ENCODE results near the gene KIF21A. TPM values are rescaled to one million over a fixed set of nuclear protein-coding genes. Genes with fewer than 3 reads are reported as not detected.
A peak's percentile ranks its signal among the peaks of the same experiment; 100 is the strongest.

KIF21A gene
- total and polyA plus RNA-seq, 2 of the 13 experiments (the other 11 are each of a cell fraction or from before 2014, with no cell fraction given): 20.6 to 39.7 TPM

- no peak for TF ChIP-seq REST (IDR thresholded peaks at IDR 0.05; ENCODE audit: borderline replicate concordance in 1 of 2, low read depth in 1 of 2, low read length in 2 of 2)
- no peak for TF ChIP-seq ZNF496 (CRISPR knock-in tag; IDR thresholded peaks at IDR 0.05; ENCODE audit: insufficient replicate concordance)
- peak; percentile 35 to 61; a peak in 3 of 4 replicates for TF ChIP-seq MAFK (conservative IDR thresholded peaks at IDR 0.05 in 1 of 2, IDR thresholded peaks at IDR 0.05 in 1 of 2; ENCODE audit: low read length in 2 of 2)
- no peak for TF ChIP-seq EED (CRISPR knock-in tag; IDR thresholded peaks at IDR 0.05)
- TF ChIP-seq ZNF614 (CRISPR knock-in tag; IDR thresholded peaks at IDR 0.05; ENCODE audit: borderline replicate concordance): no peak
- no peak for TF ChIP-seq NFKB2 (CRISPR knock-in tag; IDR thresholded peaks at IDR 0.05; ENCODE audit: borderline replicate concordance)
- TF ChIP-seq NFE2L1 (CRISPR knock-in tag; IDR thresholded peaks at IDR 0.05; ENCODE audit: borderline replicate concordance): no peak
- TF ChIP-seq FOXA1 (IDR thresholded peaks at IDR 0.05): no peak
- TF ChIP-seq FOXA1 (CRISPR knock-in tag; IDR thresholded peaks at IDR 0.05): no peak; the same call in 1 of the 2 replicates
- TF ChIP-seq HNRNPL (IDR thresholded peaks at IDR 0.05; ENCODE audit: low read depth, low read length): no peak
- TF ChIP-seq ZNF383 (CRISPR knock-in tag; IDR thresholded peaks at IDR 0.05; ENCODE audit: borderline replicate concordance): no peak
- no peak for TF ChIP-seq ZNF543 (CRISPR knock-in tag; IDR thresholded peaks at IDR 0.05)
- no peak for TF ChIP-seq MAFG (CRISPR knock-in tag; IDR thresholded peaks at IDR 0.05)
- no peak for TF ChIP-seq SNAPC2 (CRISPR knock-in tag; IDR thresholded peaks at IDR 0.05)
- no peak for TF ChIP-seq ZFP41 (CRISPR knock-in tag; IDR thresholded peaks at IDR 0.05; ENCODE audit: borderline replicate concordance)
- no peak for TF ChIP-seq JUNB (CRISPR knock-in tag; IDR thresholded peaks at IDR 0.05; ENCODE audit: borderline replicate concordance)
- no peak for TF ChIP-seq NCOA1 (CRISPR knock-in tag; IDR thresholded peaks at IDR 0.05)
- 0 out of 2 replicates have a peak, but pooled peaks have one; percentile 52 for TF ChIP-seq ZNF878 (CRISPR knock-in tag; IDR thresholded peaks at IDR 0.05)
- TF ChIP-seq KLF12 (CRISPR knock-in tag; IDR thresholded peaks at IDR 0.05; ENCODE audit: borderline replicate concordance): 0 out of 2 replicates have a peak, but pooled peaks have one; percentile 4
- TF ChIP-seq ZNF264 (CRISPR knock-in tag; IDR thresholded peaks at IDR 0.05): no peak
- no peak; the same call in 1 of the 2 replicates for TF ChIP-seq UBTF (CRISPR knock-in tag; IDR thresholded peaks at IDR 0.05)
- TF ChIP-seq FOXO1 (CRISPR knock-in tag; IDR thresholded peaks at IDR 0.05): no peak
- TF ChIP-seq NRL (CRISPR knock-in tag; IDR thresholded peaks at IDR 0.05; ENCODE audit: borderline replicate concordance): peak; percentile 23; the same call in 1 of the 2 replicates
- TF ChIP-seq TBX2 (CRISPR knock-in tag; IDR thresholded peaks at IDR 0.05; ENCODE audit: borderline replicate concordance): peak; percentile 48; the same call in 1 of the 2 replicates
Measured at GRCh38 chr12:39441963-39442830, 723 bp downstream of the KIF21A start (continued).
